Stimulated activated CD4-positive, alpha-beta T cell treated with anti-CD3 and anti-CD28 coated beads, Interleukin-4, amount 100 ng/mL, for 4 hours (primary cell): Measurements from ENCODE around the gene SCGB1D2.

Experiments
- DNase-seq, 2 experiments: peaks; one replicate each; pipeline ENCODE4 v3.0.0-alpha.2; 2020

SCGB1D2 gene

DNA sequence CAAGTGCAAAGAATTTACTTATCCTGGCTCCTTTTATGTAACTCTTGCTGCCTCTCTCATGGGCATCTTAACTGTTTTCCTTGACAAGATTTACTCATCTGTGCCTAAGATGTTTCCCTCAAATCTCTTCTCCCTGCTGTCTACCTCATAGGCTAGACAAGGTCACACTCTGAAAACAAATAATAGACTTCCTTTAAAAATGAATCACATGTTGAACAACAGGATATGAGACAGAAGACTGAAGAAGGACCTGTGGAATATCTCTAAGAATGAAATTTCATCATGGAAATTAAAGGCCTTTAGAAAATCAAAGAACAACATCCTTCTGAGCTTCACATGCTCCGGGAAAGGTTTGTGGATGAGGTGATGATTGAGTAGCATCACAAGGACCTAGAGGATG lies 22.0 kb downstream of the SCGB1D2 start:
- no peak for DNase-seq

DNA sequence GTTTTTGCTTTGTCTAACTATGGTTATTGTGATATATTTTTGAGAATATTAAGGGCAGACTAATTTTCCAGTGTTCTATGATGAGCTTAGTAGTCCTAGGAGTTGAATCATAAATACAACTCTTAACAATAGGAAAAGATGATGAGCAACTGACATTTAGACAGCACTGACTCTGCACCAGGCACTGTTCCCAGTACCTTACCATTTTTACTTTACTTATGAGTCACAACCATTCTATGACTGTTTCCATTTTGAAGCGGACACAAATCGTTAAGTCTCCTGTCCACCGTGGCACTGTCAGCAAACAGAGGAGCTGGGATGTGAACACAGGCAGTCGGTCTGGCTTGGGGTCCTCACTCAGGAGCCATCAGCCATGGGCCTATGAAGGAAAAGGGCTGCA lies 24.5 kb downstream of the SCGB1D2 start:
- DNase-seq = no peak

DNA sequence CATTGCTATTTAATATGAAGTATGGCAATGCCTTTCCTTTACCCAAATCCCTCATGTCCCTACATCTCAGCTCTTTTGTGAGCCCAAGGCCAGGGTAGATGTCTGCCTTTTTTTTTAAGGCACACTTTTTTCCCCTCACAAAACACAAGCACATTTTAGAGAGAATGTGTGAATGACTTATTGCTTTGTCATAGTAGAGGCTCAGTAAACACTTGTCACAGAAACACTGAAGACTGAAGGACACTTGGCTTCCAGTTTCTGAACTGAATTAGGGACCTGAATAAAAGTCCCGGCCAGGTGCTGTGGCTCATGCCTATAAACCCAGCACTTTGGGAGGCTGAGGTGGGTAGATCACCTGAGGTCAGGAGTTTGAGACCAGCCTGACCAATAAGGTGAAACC lies 25.0 kb downstream of the SCGB1D2 start:
- DNase-seq = no peak

GRCh38 chr11:62267576-62267975 lies 25.5 kb downstream of the SCGB1D2 start:
- DNase-seq = no peak

- DNase-seq = no peak
Measured at GRCh38 chr11:62269654-62270278, 27.7 kb downstream of the SCGB1D2 start, which contains the start of gene SCGB2A2. Gene SCGB2A2 (plus strand): TSS chr11:62270158. CDS start chr11:62270217, 59 bp downstream.

GRCh38 chr11:62273284-62273683 lies 31.2 kb downstream of the SCGB1D2 start:
- no peak for DNase-seq

GRCh38 chr11:62273789-62274275 lies 31.8 kb downstream of the SCGB1D2 start:
- no peak for DNase-seq

DNA sequence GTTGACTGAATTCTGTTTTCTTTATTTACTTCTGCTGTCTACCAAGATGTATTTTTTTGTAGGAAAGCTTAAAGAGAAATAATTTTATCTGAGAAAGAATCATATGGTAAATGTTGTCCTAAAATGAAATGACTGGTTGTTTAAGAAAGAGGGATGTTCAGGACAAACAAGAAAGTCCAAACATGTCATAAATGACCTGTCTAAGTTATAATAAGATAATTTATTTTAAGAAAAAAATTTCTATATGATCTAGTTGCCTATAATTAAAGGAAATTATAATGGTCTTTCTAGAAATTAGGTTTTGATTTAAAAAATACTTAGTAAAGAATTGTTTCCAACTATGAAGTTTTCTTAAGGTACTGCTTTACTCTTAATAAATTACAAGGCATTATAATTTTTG lies 38.4 kb downstream of the SCGB1D2 start:
- no peak for DNase-seq
